HG03175 (cell line): ENCODE results near the gene SNU13.
"Not testable (repeated sequence)": the region's sequence is repeated elsewhere in the genome, so short reads cannot be mapped to it uniquely, and the experiment has no call there.

Source experiments
- ATAC-seq: cut with Tn5 transposase; IDR thresholded peaks from one replicate; pipeline ENCODE4 v1.9.1; 2021; ENCODE audit warnings: mild to moderate bottlenecking, moderate library complexity; ENCODE audit not compliant: unreplicated experiment

The SNU13 gene

GRCh38 chr22:41647771-41648170 lies 40.9 kb downstream of the SNU13 start:
- no peak for ATAC-seq

GRCh38 chr22:41642331-41643110 lies 46.1 kb downstream of the SNU13 start:
- no peak for ATAC-seq

GRCh38 chr22:41641854-41642253 lies 46.8 kb downstream of the SNU13 start:
- ATAC-seq = no peak

GRCh38 chr22:41638748-41639147 lies 49.9 kb downstream of the SNU13 start:
- no peak for ATAC-seq

- no peak for ATAC-seq
Measured at GRCh38 chr22:41638124-41638523, 50.5 kb downstream of the SNU13 start.

GRCh38 chr22:41637623-41638022 lies 51.0 kb downstream of the SNU13 start:
- ATAC-seq = not testable (repeated sequence)

- ATAC-seq = no peak
Measured at GRCh38 chr22:41636467-41636866, 52.2 kb downstream of the SNU13 start.

- ATAC-seq = not testable (repeated sequence)
Measured at GRCh38 chr22:41634610-41635009, 54.1 kb downstream of the SNU13 start.

GRCh38 chr22:41631615-41632014 lies 57.1 kb downstream of the SNU13 start:
- not testable (repeated sequence) for ATAC-seq

- ATAC-seq = not testable (repeated sequence)
Measured at GRCh38 chr22:41631115-41631514, 57.6 kb downstream of the SNU13 start.

- no peak for ATAC-seq
Measured at GRCh38 chr22:41625577-41625976, 63.1 kb downstream of the SNU13 start.
